Measurements from ENCODE around the gene DHX40.
"Not testable (repeated sequence)": the region's sequence is repeated elsewhere in the genome, so short reads cannot be mapped to it uniquely, and the experiment has no call there.

DHX40 gene

DNA sequence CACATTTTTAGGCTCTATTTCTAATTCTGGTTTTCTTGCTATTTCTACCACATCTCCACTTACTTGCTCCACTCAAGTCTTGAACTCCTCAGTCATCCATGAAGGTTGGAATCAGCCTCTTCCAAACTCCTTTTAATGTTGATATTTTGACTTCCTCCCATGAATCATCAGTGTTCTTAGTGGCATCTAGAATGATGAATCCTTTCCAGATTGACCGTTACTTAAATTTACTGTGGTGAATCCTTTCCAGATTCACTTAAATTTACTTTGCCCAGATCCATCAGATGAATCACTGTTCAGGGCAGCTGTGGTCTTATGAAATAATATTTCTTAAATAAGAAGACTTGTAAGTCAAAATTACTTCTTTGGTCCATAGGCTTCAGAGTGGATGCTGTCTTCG, 86.7 kb downstream of the DHX40 start:
- TF ChIP-seq, protein P1, sequence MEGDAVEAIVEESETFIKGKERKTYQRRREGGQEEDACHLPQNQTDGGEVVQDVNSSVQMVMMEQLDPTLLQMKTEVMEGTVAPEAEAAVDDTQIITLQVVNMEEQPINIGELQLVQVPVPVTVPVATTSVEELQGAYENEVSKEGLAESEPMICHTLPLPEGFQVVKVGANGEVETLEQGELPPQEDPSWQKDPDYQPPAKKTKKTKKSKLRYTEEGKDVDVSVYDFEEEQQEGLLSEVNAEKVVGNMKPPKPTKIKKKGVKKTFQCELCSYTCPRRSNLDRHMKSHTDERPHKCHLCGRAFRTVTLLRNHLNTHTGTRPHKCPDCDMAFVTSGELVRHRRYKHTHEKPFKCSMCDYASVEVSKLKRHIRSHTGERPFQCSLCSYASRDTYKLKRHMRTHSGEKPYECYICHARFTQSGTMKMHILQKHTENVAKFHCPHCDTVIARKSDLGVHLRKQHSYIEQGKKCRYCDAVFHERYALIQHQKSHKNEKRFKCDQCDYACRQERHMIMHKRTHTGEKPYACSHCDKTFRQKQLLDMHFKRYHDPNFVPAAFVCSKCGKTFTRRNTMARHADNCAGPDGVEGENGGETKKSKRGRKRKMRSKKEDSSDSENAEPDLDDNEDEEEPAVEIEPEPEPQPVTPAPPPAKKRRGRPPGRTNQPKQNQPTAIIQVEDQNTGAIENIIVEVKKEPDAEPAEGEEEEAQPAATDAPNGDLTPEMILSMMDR (IDR thresholded peaks at IDR 0.05; ENCODE audit: control extremely low read depth, extremely low read depth, low read depth, missing control alignments) = no peak
- ChIA-PET POLR2A (no interaction called here), CTCF (interaction anchor here (1.3 to 1.9 kb wide), 2 partner anchors 10 to 17 kb away, joined by 3 to 4 read pairs; no protein-coding TSS in a partner anchor)
- no peak for DNase-seq (ENCODE audit: extremely low spot score)

DNA sequence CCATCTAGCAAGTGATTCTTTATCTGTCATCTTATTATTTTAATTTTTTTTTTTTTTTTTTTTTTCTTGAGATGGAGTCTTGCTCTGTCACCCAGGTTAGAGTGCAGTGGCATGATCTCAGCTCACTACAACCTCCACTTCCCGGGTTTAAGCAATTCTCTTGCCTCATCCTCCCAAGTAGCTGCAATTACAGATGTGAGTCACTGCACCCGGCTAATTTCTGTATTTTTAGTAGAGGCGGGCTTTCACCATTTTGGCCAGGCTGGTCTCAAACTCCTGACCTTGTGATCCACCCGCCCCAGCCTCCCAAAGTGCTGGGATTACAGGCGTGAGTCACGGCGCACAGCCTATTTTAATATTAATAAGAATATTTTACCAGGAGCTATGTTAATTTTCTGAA, 91.2 kb downstream of the DHX40 start:
- CTCF ChIA-PET = interaction anchor here (1.0 to 1.4 kb wide), 2 partner anchors 22 to 43 kb away, joined by 3 read pairs; no protein-coding TSS in a partner anchor

More for the DNA sequence above, 91.2 kb downstream of the DHX40 start:
- POLR2A ChIA-PET = interaction anchor here (0.6 to 0.7 kb wide), 2 partner anchors 23 to 38 kb away, joined by 3 to 4 read pairs; no protein-coding TSS in a partner anchor
- DNase-seq (ENCODE audit: extremely low spot score) = not testable (repeated sequence)
